Glomerular visceral epithelial cell (primary cell): ENCODE data around the gene PDE10A.

Source experiments
- DNase-seq: peaks from one replicate; pipeline ENCODE4 v3.0.0-alpha.2; 2016; ENCODE audit errors: extremely low spot score

Gene PDE10A

GRCh38 chr6:165390475-165390874, 272.6 kb downstream of the PDE10A start:
- DNase-seq, result no peak

GRCh38 chr6:165389534-165389933, 273.5 kb downstream of the PDE10A start:
- DNase-seq, result no peak

GRCh38 chr6:165383323-165383722, 279.7 kb downstream of the PDE10A start:
- DNase-seq, result no peak

- DNase-seq, result no peak
Observed at GRCh38 chr6:165376100-165376499, 286.9 kb downstream of the PDE10A start.

- DNase-seq, result no peak
Observed at GRCh38 chr6:165365371-165365770, 297.7 kb downstream of the PDE10A start.

- DNase-seq, result no peak
Observed at GRCh38 chr6:165345700-165346099, 317.3 kb downstream of the PDE10A start.

GRCh38 chr6:165340532-165340931, 322.5 kb downstream of the PDE10A start:
- no peak for DNase-seq

- no peak for DNase-seq
Observed at GRCh38 chr6:165325609-165326008, 337.4 kb downstream of the PDE10A start.

- no peak for DNase-seq
Observed at GRCh38 chr6:165321555-165322145, 341.4 kb downstream of the PDE10A start.

GRCh38 chr6:165321150-165321549, 341.9 kb downstream of the PDE10A start:
- DNase-seq, result no peak

- no peak for DNase-seq
Observed at GRCh38 chr6:165317723-165318122, 345.3 kb downstream of the PDE10A start.

- DNase-seq, result peak; percentile 88
Observed at GRCh38 chr6:165308926-165309731, 353.9 kb downstream of the PDE10A start, which contains the start of gene C6orf118. C6orf118 (minus strand) TSS chr6:165309605; CDS start chr6:165309586, 19 bp downstream.

- no peak for DNase-seq
Observed at GRCh38 chr6:165306955-165307354, 356.1 kb downstream of the PDE10A start.

GRCh38 chr6:165301372-165302246, 361.4 kb downstream of the PDE10A start:
- DNase-seq, result no peak

GRCh38 chr6:165300422-165300936, 362.6 kb downstream of the PDE10A start:
- no peak for DNase-seq

GRCh38 chr6:165298875-165299274, 364.2 kb downstream of the PDE10A start:
- DNase-seq, result no peak

GRCh38 chr6:165298402-165298801, 364.6 kb downstream of the PDE10A start:
- no peak for DNase-seq

GRCh38 chr6:165292657-165293056, 370.4 kb downstream of the PDE10A start:
- no peak for DNase-seq
